ENCODE data around the gene SETX. TPM values are rescaled to one million over a fixed set of nuclear protein-coding genes. Genes with fewer than 3 reads are reported as not detected.

SETX gene
- total RNA-seq, 2 donors from 2014 or later = 57.9 to 78.5 TPM

DNA sequence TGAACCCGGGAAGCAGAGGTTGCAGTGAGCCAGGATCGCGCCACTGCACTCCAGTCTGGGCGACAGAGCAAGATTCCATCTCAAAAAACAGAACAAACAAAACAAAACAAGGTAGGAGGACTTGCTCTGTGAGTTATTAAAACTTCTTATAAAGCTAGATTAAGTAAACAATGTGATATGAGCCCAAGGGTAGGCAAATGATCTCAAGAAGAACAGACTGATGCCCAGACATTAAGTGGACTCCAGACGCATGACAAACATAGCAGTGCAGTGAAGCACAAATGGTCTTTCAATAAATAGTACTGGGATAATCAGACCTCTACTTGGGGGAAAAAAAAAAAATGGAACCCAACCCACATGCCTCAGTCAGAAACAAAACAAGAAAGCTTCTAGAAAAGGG, 45.7 kb downstream of the SETX start:
- DNase-seq (ENCODE audit: low spot score) = no peak
- H3K9me3 ChIP-seq = no peaks in the 10 kb centered on the region
- peaks cover 41% of the 10 kb centered on the region for H3K36me3 ChIP-seq
- no peak overlapping the region for H3K27ac ChIP-seq
- TF ChIP-seq CTCF (IDR thresholded peaks at IDR 0.05) = no peak
- H3K4me3 ChIP-seq = no peak overlapping the region
- no peaks in the 10 kb centered on the region for H3K4me1 ChIP-seq (ENCODE audit: control insufficient read depth in 1 of 2, low read depth in 2 of 2)
- ATAC-seq (ENCODE audit: insufficient number of reproducible peaks, low FRiP score, low read depth) = no peak
- H3K27me3 ChIP-seq (replicated peaks; ENCODE audit: insufficient read depth) = no peaks in the 10 kb centered on the region

DNA sequence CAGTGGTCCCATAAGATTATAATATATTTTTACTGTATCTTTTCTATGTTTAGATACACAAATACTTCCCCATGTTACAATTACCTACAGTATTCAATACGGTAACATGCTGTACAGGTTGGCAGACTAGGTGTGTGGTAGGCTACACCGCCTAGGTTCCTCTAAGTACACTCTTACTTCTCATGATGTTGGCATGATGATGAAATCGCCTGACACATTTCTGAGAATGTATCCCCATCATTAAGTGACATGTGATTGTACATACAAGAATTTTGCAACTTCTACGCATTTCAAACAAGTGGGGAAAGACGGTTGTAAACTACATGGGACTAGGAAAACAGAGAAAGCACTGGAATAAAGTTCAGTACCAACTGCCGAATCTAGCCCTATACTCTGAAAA, 53.3 kb downstream of the SETX start:
- H3K27me3 ChIP-seq (replicated peaks; ENCODE audit: insufficient read depth) = no peaks in the 10 kb centered on the region
- no peak overlapping the region for H3K27ac ChIP-seq
- no peaks in the 10 kb centered on the region for H3K4me1 ChIP-seq (ENCODE audit: control insufficient read depth in 1 of 2, low read depth in 2 of 2)
- no peak overlapping the region for H3K4me3 ChIP-seq
- DNase-seq (ENCODE audit: low spot score) = no peak
- peaks cover 37% of the 10 kb centered on the region for H3K36me3 ChIP-seq
- ATAC-seq (ENCODE audit: insufficient number of reproducible peaks, low FRiP score, low read depth) = no peak
- H3K9me3 ChIP-seq = no peaks in the 10 kb centered on the region
- TF ChIP-seq CTCF (IDR thresholded peaks at IDR 0.05) = no peak

GRCh38 chr9:132299221-132299620, 55.6 kb downstream of the SETX start:
- Histone ChIP-seq H3K4me3 (no peak overlapping the region), H3K36me3 (peaks cover 52% of the 10 kb centered on the region), H3K27me3 (replicated peaks; ENCODE audit: insufficient read depth) (no peaks in the 10 kb centered on the region), H3K27ac (no peak overlapping the region), H3K4me1 (ENCODE audit: control insufficient read depth in 1 of 2, low read depth in 2 of 2) (no peaks in the 10 kb centered on the region), H3K9me3 (no peaks in the 10 kb centered on the region)
- TF ChIP-seq CTCF (IDR thresholded peaks at IDR 0.05) = no peak
- ATAC-seq (ENCODE audit: insufficient number of reproducible peaks, low FRiP score, low read depth) (no peak), DNase-seq (ENCODE audit: low spot score) (no peak)

DNA sequence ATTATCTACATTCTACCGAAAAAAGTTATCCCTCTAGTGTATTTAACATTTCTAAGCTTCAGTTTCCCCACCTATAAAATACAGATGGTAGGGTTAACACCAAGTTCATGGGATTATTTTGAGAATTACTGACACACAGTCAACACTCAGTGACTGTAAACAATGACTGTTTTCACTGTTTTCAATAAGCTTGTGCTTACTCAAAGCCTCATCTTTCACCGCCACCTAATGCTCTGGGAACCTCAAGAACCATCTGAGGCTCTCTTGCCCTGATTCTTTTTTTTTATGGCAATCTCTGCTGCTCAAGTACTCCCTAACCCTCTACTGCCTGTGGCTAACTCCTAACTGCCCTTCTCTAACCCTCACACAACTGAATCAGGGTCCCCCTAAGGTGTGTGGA, 59.6 kb downstream of the SETX start:
- no peak overlapping the region for H3K4me3 ChIP-seq
- no peak overlapping the region for H3K27ac ChIP-seq
- peaks cover 44% of the 10 kb centered on the region for H3K36me3 ChIP-seq
- DNase-seq (ENCODE audit: low spot score) = no peak
- no peak for ATAC-seq (ENCODE audit: insufficient number of reproducible peaks, low FRiP score, low read depth)
- no peaks in the 10 kb centered on the region for H3K9me3 ChIP-seq
- no peak for TF ChIP-seq CTCF (IDR thresholded peaks at IDR 0.05)
- H3K4me1 ChIP-seq (ENCODE audit: control insufficient read depth in 1 of 2, low read depth in 2 of 2) = no peaks in the 10 kb centered on the region
- H3K27me3 ChIP-seq (replicated peaks; ENCODE audit: insufficient read depth) = no peaks in the 10 kb centered on the region

- no peak overlapping the region for H3K4me3 ChIP-seq
- H3K27me3 ChIP-seq (replicated peaks; ENCODE audit: insufficient read depth) = no peaks in the 10 kb centered on the region
- H3K36me3 ChIP-seq = peaks cover 30% of the 10 kb centered on the region
- no peaks in the 10 kb centered on the region for H3K9me3 ChIP-seq
- TF ChIP-seq CTCF (IDR thresholded peaks at IDR 0.05) = no peak
- H3K4me1 ChIP-seq (ENCODE audit: control insufficient read depth in 1 of 2, low read depth in 2 of 2) = peaks cover 10 to 11% of the 10 kb centered on the region in 2 donors
- no peak overlapping the region for H3K27ac ChIP-seq
- DNase-seq (ENCODE audit: low spot score) (no peak), ATAC-seq (ENCODE audit: insufficient number of reproducible peaks, low FRiP score, low read depth) (no peak)
These were observed 61.6 kb downstream of the SETX start for GRCh38 chr9:132293145-132293721.
